Fibroblast of peridontal ligament (primary cell): ENCODE data around the gene PFKL.
"Not testable (repeated sequence)": the region's sequence is repeated elsewhere in the genome, so short reads cannot be mapped to it uniquely, and the experiment has no call there.

Experiments used
- DNase-seq: peaks from one replicate; pipeline ENCODE4 v3.0.0-alpha.2; 2010; ENCODE audit errors: extremely low read depth

Gene PFKL

GRCh38 chr21:44294391-44295162, 5.3 kb upstream of the PFKL start:
- peak; percentile 58 for DNase-seq

GRCh38 chr21:44295163-44295573, 4.7 kb upstream of the PFKL start:
- no peak for DNase-seq

- DNase-seq, result no peak
Observed at GRCh38 chr21:44295646-44296045, 4.2 kb upstream of the PFKL start.

- no peak for DNase-seq
Observed at GRCh38 chr21:44296103-44296519, 3.7 kb upstream of the PFKL start.

GRCh38 chr21:44296916-44297315, 2.9 kb upstream of the PFKL start:
- DNase-seq, result no peak

GRCh38 chr21:44297525-44298290, 2.1 kb upstream of the PFKL start:
- DNase-seq, result peak; percentile 79

GRCh38 chr21:44298301-44298700, 1.6 kb upstream of the PFKL start:
- DNase-seq, result no peak

- peak; percentile 35 for DNase-seq
Observed at GRCh38 chr21:44299085-44299457, 782 bp upstream of the PFKL start.

- peak; percentile 20 for DNase-seq
Observed at GRCh38 chr21:44300262-44300959, 558 bp downstream of the PFKL start.

GRCh38 chr21:44301141-44301540, 1.3 kb downstream of the PFKL start:
- DNase-seq, result no peak

GRCh38 chr21:44301961-44302406, 2.1 kb downstream of the PFKL start:
- DNase-seq, result no peak

GRCh38 chr21:44302573-44303401, 2.9 kb downstream of the PFKL start:
- not testable (repeated sequence) for DNase-seq

GRCh38 chr21:44303490-44303981, 3.7 kb downstream of the PFKL start:
- no peak for DNase-seq

GRCh38 chr21:44304011-44304616, 4.3 kb downstream of the PFKL start:
- no peak for DNase-seq

GRCh38 chr21:44304877-44305293, 5.0 kb downstream of the PFKL start:
- DNase-seq, result peak; percentile 34

- DNase-seq, result no peak
Observed at GRCh38 chr21:44305691-44306090, 5.8 kb downstream of the PFKL start.

- no peak for DNase-seq
Observed at GRCh38 chr21:44306936-44307704, 7.3 kb downstream of the PFKL start.

GRCh38 chr21:44310628-44311507, 11.0 kb downstream of the PFKL start:
- DNase-seq, result no peak

GRCh38 chr21:44312089-44312488, 12.2 kb downstream of the PFKL start:
- no peak for DNase-seq
